ENCODE data around the gene ZNF507. TPM values are rescaled to one million over a fixed set of nuclear protein-coding genes. Genes with fewer than 3 reads are reported as not detected.

The ZNF507 gene
- total RNA-seq, 2 donors from 2014 or later: 19.0 to 37.5 TPM

DNA sequence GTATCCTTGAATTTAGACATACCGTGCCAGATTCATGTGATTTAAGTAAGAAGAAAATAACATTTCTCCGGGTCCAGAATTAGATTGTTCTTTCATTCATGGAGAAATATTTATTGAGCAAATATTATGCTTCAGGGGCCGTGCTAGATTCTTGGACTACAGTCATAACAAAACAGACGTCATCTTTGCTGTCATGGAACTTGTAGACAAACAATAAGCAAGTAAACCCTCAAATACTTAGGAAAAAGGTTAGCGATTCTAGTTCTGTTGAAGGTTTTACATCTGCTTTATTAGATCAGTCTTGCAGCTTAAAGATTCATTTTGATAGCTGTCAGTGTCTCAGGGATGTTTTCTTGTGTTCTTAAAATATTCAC lies 16.9 kb downstream of the ZNF507 start:
- H3K36me3 ChIP-seq: no peaks in the 10 kb centered on the region
- WGBS: 73% methylated on average over 5 of the region's 5 CpGs
- intact Hi-C loops (cut with DNase I): no loop called here
- H3K27me3 ChIP-seq (replicated peaks; ENCODE audit: insufficient read depth): no peaks in the 10 kb centered on the region
- peak overlapping the region; percentile 87 to 90 for H3K27ac ChIP-seq
- no peak for TF ChIP-seq POLR2A (IDR thresholded peaks at IDR 0.05)
- TF ChIP-seq, protein P1, sequence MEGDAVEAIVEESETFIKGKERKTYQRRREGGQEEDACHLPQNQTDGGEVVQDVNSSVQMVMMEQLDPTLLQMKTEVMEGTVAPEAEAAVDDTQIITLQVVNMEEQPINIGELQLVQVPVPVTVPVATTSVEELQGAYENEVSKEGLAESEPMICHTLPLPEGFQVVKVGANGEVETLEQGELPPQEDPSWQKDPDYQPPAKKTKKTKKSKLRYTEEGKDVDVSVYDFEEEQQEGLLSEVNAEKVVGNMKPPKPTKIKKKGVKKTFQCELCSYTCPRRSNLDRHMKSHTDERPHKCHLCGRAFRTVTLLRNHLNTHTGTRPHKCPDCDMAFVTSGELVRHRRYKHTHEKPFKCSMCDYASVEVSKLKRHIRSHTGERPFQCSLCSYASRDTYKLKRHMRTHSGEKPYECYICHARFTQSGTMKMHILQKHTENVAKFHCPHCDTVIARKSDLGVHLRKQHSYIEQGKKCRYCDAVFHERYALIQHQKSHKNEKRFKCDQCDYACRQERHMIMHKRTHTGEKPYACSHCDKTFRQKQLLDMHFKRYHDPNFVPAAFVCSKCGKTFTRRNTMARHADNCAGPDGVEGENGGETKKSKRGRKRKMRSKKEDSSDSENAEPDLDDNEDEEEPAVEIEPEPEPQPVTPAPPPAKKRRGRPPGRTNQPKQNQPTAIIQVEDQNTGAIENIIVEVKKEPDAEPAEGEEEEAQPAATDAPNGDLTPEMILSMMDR (IDR thresholded peaks at IDR 0.05): no peak
- TF ChIP-seq POLR2AphosphoS5 (IDR thresholded peaks at IDR 0.05): no peak
- H3K4me3 ChIP-seq: no peak overlapping the region
- H3K4me1 ChIP-seq (replicated peaks): peaks cover 21% of the 10 kb centered on the region
- DNase-seq (ENCODE audit: low spot score): no peak
- no peaks in the 10 kb centered on the region for H3K9me3 ChIP-seq

DNA sequence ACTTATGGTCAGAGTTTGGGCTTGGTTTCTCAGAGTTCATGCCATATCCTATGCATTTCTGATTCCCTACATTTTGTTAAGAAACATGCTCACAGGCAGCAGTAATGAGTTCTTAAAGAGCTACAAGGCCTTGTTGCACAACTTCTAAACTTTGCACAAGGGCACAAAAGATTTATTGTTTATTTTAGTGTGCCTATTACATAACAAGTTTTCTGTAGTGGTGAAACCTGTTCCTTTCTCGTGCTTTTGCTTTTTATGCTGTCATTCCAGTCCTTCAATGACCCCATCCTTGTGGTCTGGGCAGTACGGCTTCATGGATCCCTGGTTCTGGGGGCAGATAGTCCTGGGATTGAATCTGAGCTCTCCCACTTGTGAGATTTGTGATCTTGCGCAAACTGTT lies 17.8 kb downstream of the ZNF507 start:
- Histone ChIP-seq H3K27ac (peak overlapping the region; percentile 87 to 90), H3K36me3 (no peaks in the 10 kb centered on the region), H3K4me3 (no peak overlapping the region), H3K4me1 (replicated peaks) (peaks cover 21% of the 10 kb centered on the region), H3K9me3 (no peaks in the 10 kb centered on the region), H3K27me3 (replicated peaks; ENCODE audit: insufficient read depth) (no peaks in the 10 kb centered on the region)
- 46% methylated on average over 3 of the region's 3 CpGs for WGBS
- intact Hi-C loops (cut with DNase I): no loop called here
- TF ChIP-seq POLR2AphosphoS5 (IDR thresholded peaks at IDR 0.05) (peak; percentile 96), POLR2A (IDR thresholded peaks at IDR 0.05) (no peak)
- peak; percentile 51 for DNase-seq (ENCODE audit: low spot score)

DNA sequence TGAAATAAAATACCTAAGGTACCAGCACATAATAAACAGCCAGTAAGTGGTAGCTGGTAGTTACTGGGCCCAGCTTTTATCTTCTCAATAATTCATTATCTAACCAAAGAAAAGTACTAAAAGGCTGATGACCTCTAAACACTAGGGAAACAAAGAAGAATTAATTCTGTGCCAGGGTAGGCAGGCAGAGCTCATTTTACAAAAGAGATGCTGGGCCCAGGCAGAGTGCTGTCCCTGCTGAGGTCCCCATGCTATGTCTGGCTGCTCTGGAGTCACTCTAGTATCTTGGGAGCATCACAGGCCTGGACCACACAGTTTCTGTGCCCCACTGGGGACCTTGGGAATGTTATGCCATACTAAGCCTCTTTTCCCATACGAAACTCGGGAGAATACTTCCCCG lies 18.2 kb downstream of the ZNF507 start:
- Histone ChIP-seq H3K4me1 (replicated peaks) (peaks cover 21% of the 10 kb centered on the region), H3K27me3 (replicated peaks; ENCODE audit: insufficient read depth) (no peaks in the 10 kb centered on the region), H3K9me3 (no peaks in the 10 kb centered on the region), H3K27ac (peak overlapping the region; percentile 87 to 90), H3K4me3 (no peak overlapping the region), H3K36me3 (no peaks in the 10 kb centered on the region)
- intact Hi-C loops (cut with DNase I): no loop called here
- DNase-seq (ENCODE audit: low spot score): no peak
- no peak for TF ChIP-seq POLR2AphosphoS5 (IDR thresholded peaks at IDR 0.05)
- 97% methylated on average over 3 of the region's 3 CpGs for WGBS

DNA sequence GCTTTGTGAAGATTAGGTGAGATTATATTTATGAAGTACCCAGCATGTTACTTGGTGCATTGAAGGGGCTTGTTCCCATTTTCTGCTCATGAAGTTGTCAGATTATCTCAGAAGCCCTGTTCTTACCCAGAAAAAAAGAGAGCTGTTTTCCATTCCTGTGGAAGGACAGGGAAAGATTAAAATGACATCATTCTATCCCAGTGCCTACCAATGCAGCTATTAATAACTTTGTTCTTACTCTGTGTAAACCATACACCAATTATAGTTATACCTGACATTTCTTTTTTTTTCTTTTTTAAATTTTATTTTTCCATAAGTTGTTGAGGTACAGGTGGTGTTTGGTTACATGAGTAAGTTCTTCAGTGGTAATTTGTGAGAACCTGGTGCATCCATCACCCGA lies 18.6 kb downstream of the ZNF507 start:
- peak overlapping the region; percentile 87 to 90 for H3K27ac ChIP-seq
- no peaks in the 10 kb centered on the region for H3K36me3 ChIP-seq
- TF ChIP-seq POLR2AphosphoS5 (IDR thresholded peaks at IDR 0.05) (no peak), POLR2A (IDR thresholded peaks at IDR 0.05) (no peak)
- TF ChIP-seq, protein P1 (IDR thresholded peaks at IDR 0.05): no peak
- intact Hi-C loops (cut with DNase I): no loop called here
- peaks cover 21% of the 10 kb centered on the region for H3K4me1 ChIP-seq (replicated peaks)
- H3K4me3 ChIP-seq: no peak overlapping the region
- H3K9me3 ChIP-seq: no peaks in the 10 kb centered on the region
- WGBS: 91% methylated on average over 1 of the region's 1 CpG
- DNase-seq (ENCODE audit: low spot score): no peak
- no peaks in the 10 kb centered on the region for H3K27me3 ChIP-seq (replicated peaks; ENCODE audit: insufficient read depth)

DNA sequence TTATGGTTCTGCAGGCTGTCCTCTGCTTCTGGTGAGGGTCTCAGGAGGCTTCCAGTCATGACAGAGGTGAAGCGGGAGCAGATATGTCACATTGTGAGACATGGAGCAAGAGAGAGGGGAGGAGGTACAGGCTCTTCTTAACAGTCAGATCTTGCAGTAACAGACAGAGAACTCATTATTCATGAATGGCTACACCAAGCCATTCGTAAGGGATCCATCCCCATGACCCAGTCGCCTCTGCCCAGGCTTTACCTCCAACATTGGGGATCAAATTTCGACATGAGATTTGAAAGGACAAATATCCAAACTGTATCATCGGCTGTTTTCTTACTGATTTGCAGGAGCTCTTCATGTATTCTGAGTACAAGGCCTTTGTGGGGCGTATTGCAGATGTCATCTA lies 21.7 kb downstream of the ZNF507 start:
- Histone ChIP-seq H3K36me3 (no peaks in the 10 kb centered on the region), H3K4me1 (replicated peaks) (peaks cover 17% of the 10 kb centered on the region), H3K9me3 (no peaks in the 10 kb centered on the region), H3K27ac (no peak overlapping the region), H3K4me3 (no peak overlapping the region), H3K27me3 (replicated peaks; ENCODE audit: insufficient read depth) (no peaks in the 10 kb centered on the region)
- intact Hi-C loops (cut with DNase I): no loop called here
- DNase-seq (ENCODE audit: low spot score): no peak
- TF ChIP-seq, protein P1 (IDR thresholded peaks at IDR 0.05): no peak
- TF ChIP-seq POLR2A (IDR thresholded peaks at IDR 0.05) (no peak), POLR2AphosphoS5 (IDR thresholded peaks at IDR 0.05) (no peak)
- 76% methylated on average over 6 of the region's 6 CpGs for WGBS

DNA sequence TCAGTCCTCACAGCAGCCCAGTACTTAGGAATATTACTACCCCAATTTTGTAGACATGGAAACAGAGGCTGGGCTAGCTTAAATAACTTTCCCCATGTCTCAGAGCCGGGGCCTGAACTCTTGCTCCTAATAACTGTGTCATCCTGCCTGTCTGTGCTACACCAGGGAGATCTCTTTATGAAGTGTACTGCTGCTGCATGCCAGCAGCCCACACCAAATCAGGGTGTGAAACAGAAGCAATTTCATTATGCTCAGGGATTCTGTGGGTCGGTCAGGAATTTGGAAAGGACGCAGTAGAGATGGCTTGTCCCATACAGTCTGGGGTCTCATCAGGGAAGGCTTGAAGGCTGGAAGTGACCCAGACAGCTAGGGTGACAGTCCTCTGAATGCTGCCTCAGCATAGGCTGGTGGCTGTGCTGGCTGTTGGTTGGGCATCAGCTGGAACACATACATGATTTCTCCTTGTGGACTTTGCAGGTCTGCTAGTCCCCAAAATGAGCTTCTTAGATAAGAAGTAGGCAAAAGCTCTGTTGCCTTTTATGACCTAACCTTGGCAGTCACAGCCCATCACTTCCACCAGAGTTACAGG lies 22.6 kb downstream of the ZNF507 start:
- Histone ChIP-seq H3K27me3 (replicated peaks; ENCODE audit: insufficient read depth) (no peaks in the 10 kb centered on the region), H3K4me3 (no peak overlapping the region), H3K9me3 (no peaks in the 10 kb centered on the region), H3K4me1 (replicated peaks) (peaks cover 13% of the 10 kb centered on the region), H3K36me3 (no peaks in the 10 kb centered on the region), H3K27ac (no peak overlapping the region)
- no peak for DNase-seq (ENCODE audit: low spot score)
- intact Hi-C loops (cut with DNase I): no loop called here
- 93% methylated on average over 3 of the region's 3 CpGs for WGBS
- TF ChIP-seq, protein P1 (IDR thresholded peaks at IDR 0.05): no peak
- TF ChIP-seq POLR2A (IDR thresholded peaks at IDR 0.05) (no peak), POLR2AphosphoS5 (IDR thresholded peaks at IDR 0.05) (no peak)
